Lower leg skin (tissue), 4 donors: ENCODE data around the gene OSTF1. TPM values are rescaled to one million over a fixed set of nuclear protein-coding genes. Genes with fewer than 3 reads are reported as not detected.

Experiments used
- DNase-seq, 2 donors: peaks; one replicate each; pipeline ENCODE4 v3.0.0-alpha.2; 2019; ENCODE audit warnings: low spot score in 2 of 2
- H3K4me3 ChIP-seq: fragments of 200-600 bp; sonication (generic); 2 replicates; pipeline ENCODE4 v1.5.1; 2017; ENCODE audit warnings: mild to moderate bottlenecking, low read depth; ENCODE audit not compliant: poor library complexity, severe bottlenecking
- CTCF ChIP-seq, 3 donors: fragments of 450-650 bp; IDR thresholded peaks; one replicate each; pipeline ENCODE4 v1.5.1; 2016; ENCODE audit warnings: antibody characterized with exemption in 3 of 3, mild to moderate bottlenecking in 3 of 3, moderate library complexity in 2 of 3
- POLR2A ChIP-seq, 2 donors: fragments of 450-650 bp; IDR thresholded peaks; one replicate each; pipeline ENCODE4 v1.6.1; 2016 to 2017; ENCODE audit warnings: antibody characterized with exemption in 2 of 2, mild to moderate bottlenecking in 1 of 2, moderate library complexity in 1 of 2
- WGBS, 2 donors: methylation state at CpG; one replicate each; pipeline ENCODE4 v1.1.5; 2018; 5-methylcytosine and 5-hydroxymethylcytosine counted together
- intact Hi-C: fragments of 100-400 bp; cut with DNase I; formaldehyde crosslinking; loops from one replicate; pipeline ENCODE4 v1.15.0; 2023; ENCODE audit warnings: low total_unique reads
- total RNA-seq, 4 donors: library from RNA; depleted of rRNA; stranded (reverse); fragments of >200 nt; gene quantifications; one replicate each; pipeline ENCODE4 v1.1.0, GENCODE V29; 2016

OSTF1 gene
- total RNA-seq, 4 donors from 2014 or later, result 53.5 to 64.3 (median 53.8) TPM

DNA sequence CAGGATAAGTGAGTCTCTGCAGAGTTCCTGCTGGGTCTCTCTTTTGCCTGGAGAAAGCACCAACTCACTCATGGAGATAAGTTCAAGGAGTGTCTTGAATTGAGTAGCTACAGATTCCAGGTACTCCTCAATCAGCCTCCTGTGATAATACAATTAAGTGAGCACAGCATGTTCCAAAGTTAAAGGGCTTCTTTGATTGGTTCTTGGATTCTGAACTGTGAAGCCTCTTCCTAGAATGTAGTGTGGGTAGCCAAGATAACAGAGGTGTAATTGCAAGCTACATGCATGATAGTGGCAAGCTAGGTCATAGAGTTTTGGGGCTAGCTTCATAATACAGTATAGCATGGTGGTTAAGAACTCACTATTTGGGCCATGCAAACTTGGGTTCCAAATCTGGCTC is 37.0 kb upstream of the OSTF1 start:
- no peak overlapping the region for H3K4me3 ChIP-seq
- TF ChIP-seq POLR2A (IDR thresholded peaks at IDR 0.05) (no peak), CTCF (IDR thresholded peaks at IDR 0.05) (no peak)
- intact Hi-C loops, result no loop called here
- DNase-seq, result no peak

DNA sequence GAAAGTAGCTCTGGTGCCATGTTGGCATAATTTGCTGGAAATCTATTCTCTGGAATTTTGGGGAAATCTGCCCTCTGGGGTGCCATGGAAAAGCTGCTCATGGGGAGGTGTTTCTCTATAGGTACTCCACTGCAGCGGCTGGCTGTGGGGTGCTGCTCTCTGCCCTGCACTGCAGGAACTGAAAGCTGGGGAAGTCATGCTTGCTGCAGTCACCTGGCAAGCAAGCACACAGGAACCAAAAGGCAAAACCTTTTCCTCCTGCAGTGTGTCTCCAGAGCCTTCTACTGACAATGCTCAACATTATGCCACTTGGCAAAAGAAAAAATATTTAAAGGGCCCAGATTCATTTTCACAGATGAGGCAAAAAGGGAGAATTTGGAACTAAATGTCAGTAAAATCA is 34.4 kb upstream of the OSTF1 start:
- no peak overlapping the region for H3K4me3 ChIP-seq
- no peak for DNase-seq
- WGBS, 2 donors, result 91 to 100% methylated on average over 1 of the region's 1 CpG
- TF ChIP-seq CTCF (IDR thresholded peaks at IDR 0.05), result no peak
- no peak for TF ChIP-seq POLR2A (IDR thresholded peaks at IDR 0.05)
- intact Hi-C loops, result no loop called here

DNA sequence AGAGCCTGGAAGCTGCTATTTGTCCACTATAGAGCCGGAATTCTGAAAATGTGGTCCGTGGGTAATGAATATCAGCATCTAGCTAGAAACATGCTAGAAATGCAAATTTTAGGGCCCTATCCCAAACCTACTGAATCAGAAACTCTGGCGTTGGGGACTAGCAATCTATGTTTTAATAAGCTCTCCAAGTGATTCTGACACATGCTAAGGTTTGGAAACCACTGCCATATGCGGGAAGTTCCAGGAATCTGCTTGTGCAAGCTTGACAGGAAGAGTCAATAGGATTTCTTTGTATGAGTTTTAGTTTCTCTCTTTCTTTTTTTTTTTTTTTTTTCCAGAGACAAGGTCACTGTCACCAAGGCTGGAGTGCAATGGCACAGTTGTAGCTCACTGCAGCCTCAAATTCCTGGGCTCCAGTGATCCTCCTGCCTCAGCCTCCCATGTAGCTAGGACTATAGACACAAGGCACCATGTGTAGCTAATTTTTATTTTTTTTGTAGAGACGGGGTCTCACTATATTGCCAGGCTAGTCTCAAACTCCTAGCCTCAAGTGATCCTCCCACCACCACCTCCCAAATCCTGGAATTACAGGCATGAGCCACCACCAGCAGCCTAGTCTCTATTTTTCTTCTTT is 33.8 kb upstream of the OSTF1 start:
- no peak for DNase-seq
- TF ChIP-seq POLR2A (IDR thresholded peaks at IDR 0.05), result no peak
- no peak for TF ChIP-seq CTCF (IDR thresholded peaks at IDR 0.05)
- intact Hi-C loops, result no loop called here
- WGBS, 2 donors, result 59 to 74% methylated on average over 5 of the region's 5 CpGs
- no peak overlapping the region for H3K4me3 ChIP-seq

DNA sequence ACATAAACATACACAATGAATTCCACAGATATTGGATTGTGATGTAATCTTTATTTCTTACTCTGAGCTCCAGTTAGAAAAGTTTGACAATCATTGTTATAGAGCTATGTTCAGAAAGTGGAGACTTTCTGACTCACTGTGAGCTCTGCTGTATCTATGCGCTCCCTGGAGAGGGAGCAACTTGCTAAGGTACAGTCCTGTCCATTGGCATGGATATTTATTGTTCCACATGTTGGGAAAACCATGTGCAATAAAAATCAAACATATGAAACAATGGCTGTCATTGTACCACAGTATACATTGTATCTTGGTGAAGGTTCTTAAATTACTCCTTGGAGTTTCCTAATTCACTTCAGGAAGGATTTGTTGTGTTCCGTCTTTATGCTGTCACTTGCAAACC is 27.1 kb upstream of the OSTF1 start:
- DNase-seq, result no peak

GRCh38 chr9:75063556-75064305 is 24.6 kb upstream of the OSTF1 start:
- 49 to 55% methylated on average over 1 of the region's 1 CpG for WGBS, 2 donors
- intact Hi-C loops, result no loop called here
- no peak for TF ChIP-seq CTCF (IDR thresholded peaks at IDR 0.05)
- TF ChIP-seq POLR2A (IDR thresholded peaks at IDR 0.05), result no peak
- no peak for DNase-seq
- no peak overlapping the region for H3K4me3 ChIP-seq

More for the DNA sequence above, 27.1 kb upstream of the OSTF1 start:
- intact Hi-C loops, result no loop called here
- TF ChIP-seq CTCF (IDR thresholded peaks at IDR 0.05) (no peak), POLR2A (IDR thresholded peaks at IDR 0.05) (no peak)
- no peak overlapping the region for H3K4me3 ChIP-seq
- 91 to 97% methylated on average over 2 of the region's 2 CpGs for WGBS, 2 donors
